BE2C (cell line): ENCODE results near the gene DYSF.

Experiments used
- DNase-seq: peaks from one replicate; pipeline ENCODE4 v3.0.0-alpha.2; 2020
- H3K27me3 ChIP-seq: fragments of 250-450 bp; sonication (Bioruptor Pico); 2 replicates; pipeline ENCODE4 v1.5.1; 2020; ENCODE audit warnings: mild to moderate bottlenecking
- H3K36me3 ChIP-seq: fragments of 250-450 bp; sonication (Bioruptor Pico); 2 replicates; pipeline ENCODE4 v1.5.1; 2020; ENCODE audit warnings: mild to moderate bottlenecking
- H3K4me1 ChIP-seq: fragments of 250-450 bp; sonication (Bioruptor Pico); 2 replicates; pipeline ENCODE4 v1.5.1; 2020
- H3K4me3 ChIP-seq: 2 replicates; pipeline ENCODE4 v1.5.1; 2011; ENCODE audit warnings: low read depth, low read length
- H3K9me3 ChIP-seq: fragments of 250-450 bp; sonication (Bioruptor Pico); 2 replicates; pipeline ENCODE4 v1.5.1; 2020
- CTCF ChIP-seq: IDR thresholded peaks from 2 replicates; pipeline ENCODE4 v1.5.1; 2012; ENCODE audit warnings: mild to moderate bottlenecking, low read depth, low read length

DYSF gene

GRCh38 chr2:71546275-71546638 lies 92.9 kb downstream of the DYSF start:
- Histone ChIP-seq H3K9me3 (no peaks in the 10 kb centered on the region), H3K4me1 (no peaks in the 10 kb centered on the region), H3K36me3 (no peaks in the 10 kb centered on the region), H3K4me3 (no peak overlapping the region), H3K27me3 (peaks cover 4% of the 10 kb centered on the region; the same call in 1 of the 2 replicates)
- DNase-seq, result no peak
- TF ChIP-seq CTCF, result no peak

GRCh38 chr2:71546777-71547281 lies 93.5 kb downstream of the DYSF start:
- Histone ChIP-seq H3K27me3 (peaks cover 4% of the 10 kb centered on the region; the same call in 1 of the 2 replicates), H3K4me1 (no peaks in the 10 kb centered on the region), H3K9me3 (no peaks in the 10 kb centered on the region), H3K36me3 (no peaks in the 10 kb centered on the region), H3K4me3 (no peak overlapping the region)
- DNase-seq, result no peak
- TF ChIP-seq CTCF, result no peak

- H3K36me3 ChIP-seq, result no peaks in the 10 kb centered on the region
- no peak overlapping the region for H3K4me3 ChIP-seq
- H3K9me3 ChIP-seq, result no peaks in the 10 kb centered on the region
- no peak for DNase-seq
- no peaks in the 10 kb centered on the region for H3K4me1 ChIP-seq
- peaks cover 4% of the 10 kb centered on the region; the same call in 1 of the 2 replicates for H3K27me3 ChIP-seq
- TF ChIP-seq CTCF, result no peak
Observed at GRCh38 chr2:71547616-71548285, 94.4 kb downstream of the DYSF start.

- TF ChIP-seq CTCF, result peak; percentile 62
- peak; percentile 61 for DNase-seq
Observed at GRCh38 chr2:71548646-71549425, 95.5 kb downstream of the DYSF start.

GRCh38 chr2:71550801-71551630 lies 97.7 kb downstream of the DYSF start:
- no peak overlapping the region for H3K4me3 ChIP-seq
- H3K4me1 ChIP-seq, result no peaks in the 10 kb centered on the region
- peaks cover under 1% of the 10 kb centered on the region; the same call in 1 of the 2 replicates for H3K27me3 ChIP-seq
- H3K36me3 ChIP-seq, result no peaks in the 10 kb centered on the region
- no peak for DNase-seq
- H3K9me3 ChIP-seq, result no peaks in the 10 kb centered on the region
- TF ChIP-seq CTCF, result no peak

More at GRCh38 chr2:71548646-71549425, 95.5 kb downstream of the DYSF start:
- Histone ChIP-seq H3K36me3 (no peaks in the 10 kb centered on the region), H3K27me3 (peaks cover 4% of the 10 kb centered on the region; the same call in 1 of the 2 replicates), H3K4me3 (no peak overlapping the region), H3K4me1 (no peaks in the 10 kb centered on the region), H3K9me3 (no peaks in the 10 kb centered on the region)
